Activated T-helper 1 cell treated with anti-CD3 and anti-CD28 coated beads, Interleukin-2, amount 50 U/mL, for 16 hours (primary cell): Measurements from ENCODE around the gene GPC6.

Source experiments
- DNase-seq, 2 donors: peaks; one replicate each; pipeline ENCODE4 v3.0.0-alpha.2; 2020; ENCODE audit warnings: low read depth in 1 of 2, low spot score in 1 of 2

The GPC6 gene

DNA sequence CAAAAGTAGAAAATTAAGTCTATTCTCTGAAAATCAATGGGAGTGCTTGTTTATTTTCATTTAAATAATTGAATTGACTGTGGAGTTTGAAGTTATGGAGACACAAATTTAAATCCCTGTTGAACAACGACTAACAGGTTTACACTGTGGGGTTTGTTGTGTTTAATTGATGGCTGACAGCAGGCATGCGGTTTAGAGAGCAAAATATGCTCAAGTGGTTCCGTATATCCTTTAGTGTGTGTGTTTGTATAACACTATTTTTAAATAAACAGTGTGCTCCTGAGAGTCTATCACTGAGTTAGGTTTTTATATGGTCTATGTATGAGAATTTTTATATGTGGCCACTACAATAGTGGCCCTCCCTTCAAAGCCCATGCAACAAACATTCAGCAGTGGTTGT lies 332.0 kb downstream of the GPC6 start:
- no peak for DNase-seq

- no peak for DNase-seq
Observed at GRCh38 chr13:93559718-93560117, 333.1 kb downstream of the GPC6 start.

DNA sequence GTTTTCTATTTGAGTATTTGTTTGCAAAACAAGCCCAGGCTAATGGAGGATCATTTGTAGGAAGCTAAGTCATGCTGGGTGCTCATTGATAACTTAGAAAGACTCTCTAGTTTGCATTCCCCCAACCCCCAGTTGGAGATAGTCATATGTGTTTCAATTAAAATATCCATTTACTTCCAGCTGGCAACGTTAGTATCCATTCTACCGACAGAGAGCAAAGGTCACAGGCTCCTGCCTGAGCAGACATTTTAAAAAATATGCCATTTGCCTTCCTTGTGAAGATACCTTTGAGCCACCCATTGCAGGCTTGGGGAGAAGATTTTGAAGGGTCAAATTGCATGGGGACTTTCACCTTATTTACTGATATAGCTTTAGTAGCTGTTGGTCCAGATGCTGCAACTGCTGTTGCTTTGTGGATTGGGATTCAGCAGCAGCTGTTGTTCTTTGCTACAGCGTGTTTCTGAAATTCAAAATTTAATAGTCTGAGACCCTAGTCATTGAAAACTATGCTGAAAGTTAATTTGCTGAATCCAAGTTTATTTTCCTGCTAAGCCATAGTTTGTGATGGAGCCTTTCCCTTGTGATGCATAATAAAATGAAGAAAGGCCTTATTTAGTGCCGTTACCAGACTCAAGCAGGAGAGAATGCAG lies 335.1 kb downstream of the GPC6 start:
- no peak for DNase-seq

GRCh38 chr13:93562676-93563075 lies 336.1 kb downstream of the GPC6 start:
- DNase-seq = no peak

DNA sequence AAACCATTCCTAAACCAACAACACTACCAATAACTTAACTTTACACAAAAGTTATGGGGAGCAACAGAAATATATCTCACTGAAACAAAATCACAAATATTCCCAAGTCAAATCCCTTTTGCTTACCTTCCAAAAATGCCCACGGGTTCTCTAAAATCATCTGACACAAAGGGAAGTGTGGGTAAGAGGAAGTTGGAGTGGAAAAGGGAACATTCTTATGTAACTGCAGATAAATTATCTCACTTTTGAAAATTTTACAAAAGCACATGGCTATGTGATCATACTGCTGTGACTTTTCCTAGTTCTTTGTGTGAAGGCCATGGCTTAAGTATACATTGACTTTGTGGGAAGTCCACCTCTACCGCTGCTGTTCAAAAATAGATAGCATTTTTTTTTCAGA lies 350.5 kb downstream of the GPC6 start:
- DNase-seq = no peak

DNA sequence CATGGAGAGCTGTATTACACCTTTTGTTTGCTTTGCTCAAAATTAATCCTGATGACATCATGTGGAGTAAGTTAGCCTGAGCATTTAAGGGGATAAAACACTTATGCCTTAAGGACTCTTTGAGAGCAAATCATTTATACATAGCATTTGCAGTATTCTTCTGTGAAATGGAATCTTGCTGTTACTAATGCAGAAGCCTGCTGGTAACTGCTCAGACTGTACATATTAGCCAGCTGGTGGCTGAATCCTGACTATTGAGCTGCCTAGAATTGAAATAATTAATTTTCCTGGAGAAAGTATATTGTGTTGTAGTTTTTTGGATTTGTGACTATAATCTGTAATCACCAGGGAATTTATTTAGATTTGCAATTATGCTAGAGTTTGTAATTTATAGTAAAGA lies 363.2 kb downstream of the GPC6 start:
- DNase-seq = no peak

DNA sequence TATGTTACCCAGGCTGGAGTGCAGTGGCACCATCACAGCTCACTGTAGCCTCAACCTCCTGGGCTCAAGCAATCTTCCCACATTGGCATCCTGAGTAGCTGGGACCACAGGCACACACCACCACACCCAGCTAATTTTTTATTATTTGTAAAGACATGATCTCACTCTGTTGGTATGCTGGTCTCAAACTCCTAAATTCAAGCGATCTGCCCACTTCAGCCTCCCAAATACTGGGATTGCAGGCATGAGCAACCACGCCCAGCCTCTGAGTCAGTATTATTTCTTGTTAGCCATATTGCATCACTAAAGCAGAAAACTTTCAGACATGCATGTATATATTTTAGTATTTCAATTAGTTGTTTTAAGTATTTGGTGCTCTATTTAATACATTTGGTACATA lies 376.4 kb downstream of the GPC6 start:
- no peak for DNase-seq

DNA sequence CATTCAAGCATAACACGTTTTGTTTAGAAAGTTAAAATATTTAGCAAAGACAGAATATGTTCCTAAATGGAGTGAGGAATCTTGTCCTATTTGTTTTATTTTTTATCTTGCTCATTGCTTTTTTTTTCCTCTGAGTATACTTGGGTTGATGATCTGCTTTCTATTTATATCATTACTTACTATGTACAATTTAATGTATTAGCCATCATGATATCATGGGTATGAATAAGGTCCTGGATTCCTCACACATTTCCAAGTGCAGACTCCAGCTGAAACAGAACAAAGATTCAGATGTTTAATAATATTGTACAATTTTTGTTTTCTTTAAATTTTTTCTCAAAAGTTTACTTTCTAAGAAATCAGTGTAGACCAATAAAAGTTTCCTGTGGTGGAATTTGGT lies 388.2 kb downstream of the GPC6 start:
- no peak for DNase-seq

DNA sequence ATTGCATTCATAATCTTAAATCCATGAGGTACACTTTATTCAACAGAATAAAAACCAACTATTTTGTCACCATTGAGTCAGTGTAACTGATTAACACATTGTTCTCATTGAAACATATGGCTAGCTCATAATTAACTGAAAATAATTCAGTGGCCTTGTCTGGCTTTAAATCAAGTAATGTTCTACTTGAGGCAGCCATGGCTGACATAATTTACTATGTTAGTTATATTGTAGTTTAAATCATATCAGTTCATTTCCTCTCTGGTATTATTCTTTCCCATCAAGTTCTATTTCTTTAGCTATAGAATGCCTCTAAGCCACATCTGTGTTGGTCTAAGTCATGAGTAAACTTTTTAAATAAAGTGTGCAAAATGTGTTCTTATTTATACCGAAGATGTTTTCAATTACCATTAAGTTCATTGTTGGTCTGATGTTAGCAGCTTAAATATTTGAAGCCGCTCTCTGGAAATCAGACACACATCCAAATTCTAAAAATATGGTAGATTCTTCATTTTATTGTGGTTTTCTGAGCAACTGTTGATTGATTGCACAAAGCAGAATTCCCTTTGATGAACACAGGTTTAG lies 393.7 kb downstream of the GPC6 start:
- no peak for DNase-seq

DNA sequence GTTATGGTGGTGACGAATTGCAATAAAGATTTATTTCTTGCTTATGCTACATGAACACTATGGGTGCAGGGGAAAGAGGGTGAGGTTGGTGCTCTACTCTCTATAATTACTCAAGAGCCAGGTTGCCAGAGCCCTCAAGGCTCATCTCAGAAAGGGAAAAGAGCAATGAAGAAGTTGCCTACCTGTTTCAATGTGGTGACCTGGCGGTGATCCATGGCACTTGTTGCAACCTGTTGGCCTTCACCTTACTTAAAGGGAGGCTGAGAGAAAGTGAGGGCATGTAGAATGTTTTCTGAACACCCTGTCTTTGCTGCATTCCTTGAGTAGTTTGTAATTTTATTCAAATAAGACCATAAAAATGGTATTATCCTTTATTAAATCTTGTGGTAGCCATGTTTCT lies 394.4 kb downstream of the GPC6 start:
- DNase-seq = no peak

DNA sequence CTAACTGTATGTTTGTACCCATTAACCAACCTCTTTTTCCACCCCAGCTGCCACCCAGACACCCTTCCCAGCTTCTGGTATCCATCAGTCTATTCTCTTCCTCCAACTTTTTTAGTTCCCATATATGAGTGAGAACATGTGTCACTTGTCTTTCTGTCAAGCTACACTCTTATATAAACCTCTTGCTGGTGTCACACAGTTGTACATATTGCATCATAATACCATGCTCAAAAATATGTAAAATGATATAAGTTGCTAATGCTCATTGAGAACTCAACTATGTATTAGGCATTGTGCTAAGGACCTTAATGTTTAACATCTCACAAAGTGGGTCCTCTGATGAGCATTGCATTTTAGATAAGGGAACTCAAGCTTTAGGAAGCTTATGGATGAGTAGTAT lies 395.4 kb downstream of the GPC6 start:
- DNase-seq = no peak

DNA sequence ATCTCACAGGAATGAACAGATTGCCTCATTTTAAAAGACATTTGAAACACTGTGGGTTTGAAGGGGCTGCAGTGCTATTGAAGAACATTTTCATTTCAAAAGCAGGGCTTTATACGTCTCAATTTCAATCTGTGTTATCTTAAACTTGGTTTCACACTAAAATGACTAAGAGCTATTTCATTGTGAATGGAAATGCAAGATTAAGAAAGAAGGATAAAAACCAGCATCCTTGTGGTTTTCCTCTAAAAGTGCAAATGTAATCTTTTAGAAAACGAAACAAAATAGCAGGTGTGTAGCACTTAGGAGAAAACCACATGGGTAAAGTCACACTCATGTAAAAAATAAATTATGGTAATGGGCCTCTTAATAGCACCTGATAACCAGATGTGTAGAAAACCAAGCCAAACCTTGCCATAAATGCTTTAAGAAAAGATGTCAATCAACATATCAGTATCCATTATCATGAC lies 397.7 kb downstream of the GPC6 start:
- no peak for DNase-seq

DNA sequence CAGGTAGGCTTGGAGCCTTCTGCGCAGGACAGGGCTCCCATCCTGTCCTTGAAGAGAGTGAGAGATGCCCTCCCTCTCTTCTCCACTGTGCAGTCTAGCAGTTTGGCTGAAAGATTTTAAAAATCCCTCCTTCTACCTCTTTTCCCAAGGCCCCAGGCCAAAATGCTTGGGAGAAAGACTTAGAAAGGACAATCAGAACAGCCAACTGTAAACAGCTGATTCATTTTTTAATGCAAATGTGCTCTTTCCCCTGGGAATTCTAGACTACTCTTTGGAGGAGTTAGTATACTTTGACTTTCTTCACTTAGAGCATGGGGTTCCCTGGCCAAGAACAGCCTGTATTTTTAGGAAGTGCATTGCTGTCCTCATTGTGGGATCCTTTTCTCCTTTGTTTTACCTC lies 398.9 kb downstream of the GPC6 start:
- no peak for DNase-seq

DNA sequence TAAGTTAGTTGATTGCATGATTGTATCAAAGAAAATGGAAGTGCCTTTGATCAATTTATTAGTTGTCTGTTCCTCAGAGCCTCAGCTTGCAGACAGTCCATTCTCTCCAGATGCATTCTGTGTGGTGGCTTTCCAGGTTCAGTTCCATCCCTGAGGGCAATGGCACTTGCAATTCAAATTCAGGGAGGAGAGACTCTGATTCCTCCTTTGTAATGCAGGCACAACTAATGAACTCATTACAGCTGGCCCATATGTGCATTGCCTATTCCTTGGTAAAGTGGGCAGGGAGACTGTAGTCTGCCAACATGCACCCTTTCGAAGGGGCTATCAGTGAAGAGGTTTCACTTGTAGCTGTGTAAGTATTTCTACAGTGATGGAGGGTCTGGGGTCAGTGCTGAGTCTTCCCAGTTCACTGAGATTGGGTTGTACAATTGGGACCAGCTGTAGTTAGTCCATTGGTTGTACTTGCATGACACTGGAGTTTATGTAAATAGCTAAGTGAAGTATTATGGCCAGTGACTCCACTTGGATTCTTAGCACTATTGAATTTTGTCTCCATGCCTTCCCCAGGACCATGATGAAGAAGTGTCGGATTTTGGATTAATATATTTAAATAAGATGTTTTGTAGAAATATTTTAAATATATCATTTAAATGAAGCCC lies 401.7 kb downstream of the GPC6 start:
- no peak for DNase-seq

DNA sequence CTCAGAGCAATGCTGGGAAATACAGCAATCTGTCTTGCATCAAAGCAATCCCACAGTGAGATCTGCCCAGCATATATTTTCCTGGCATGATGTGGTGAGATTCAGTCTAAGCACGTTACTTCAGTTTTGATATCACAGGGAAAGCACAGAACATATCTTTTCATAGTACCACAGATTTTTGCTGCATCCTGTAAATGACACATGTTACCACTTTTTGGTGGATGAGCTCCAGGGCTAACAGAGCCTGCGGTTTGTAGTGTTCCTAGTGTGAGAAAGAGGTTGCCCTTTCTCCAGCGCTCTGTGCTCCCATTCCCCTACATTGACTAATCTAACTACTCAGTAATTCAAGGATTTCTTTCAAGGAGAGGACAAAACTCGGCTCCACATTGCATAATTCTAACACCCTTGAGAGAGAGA lies 409.0 kb downstream of the GPC6 start:
- no peak for DNase-seq

GRCh38 chr13:93637852-93638251 lies 411.2 kb downstream of the GPC6 start:
- DNase-seq = no peak

DNA sequence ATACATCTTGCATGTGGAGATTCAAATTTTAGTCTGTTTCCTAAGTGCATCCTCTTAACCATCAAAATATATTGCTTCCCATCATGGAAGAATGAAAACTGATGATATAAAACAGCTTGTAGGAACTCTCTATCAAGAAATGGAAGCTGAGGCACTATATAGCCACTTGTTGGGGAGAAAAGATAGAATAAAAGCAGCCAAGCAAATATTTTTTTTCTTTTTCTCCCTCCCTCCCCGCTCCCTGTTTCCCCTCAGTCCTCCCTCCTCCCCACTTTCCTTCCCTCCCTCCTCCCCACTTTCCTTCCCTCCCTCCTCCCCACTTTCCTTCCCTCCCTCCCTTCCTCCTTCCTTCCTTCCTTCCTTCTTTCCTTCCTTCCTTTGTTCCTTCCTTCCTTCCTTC lies 413.8 kb downstream of the GPC6 start:
- no peak for DNase-seq

- DNase-seq = no peak
Observed at GRCh38 chr13:93646245-93646644, 419.6 kb downstream of the GPC6 start.

GRCh38 chr13:93649496-93649895 lies 422.9 kb downstream of the GPC6 start:
- DNase-seq = no peak

DNA sequence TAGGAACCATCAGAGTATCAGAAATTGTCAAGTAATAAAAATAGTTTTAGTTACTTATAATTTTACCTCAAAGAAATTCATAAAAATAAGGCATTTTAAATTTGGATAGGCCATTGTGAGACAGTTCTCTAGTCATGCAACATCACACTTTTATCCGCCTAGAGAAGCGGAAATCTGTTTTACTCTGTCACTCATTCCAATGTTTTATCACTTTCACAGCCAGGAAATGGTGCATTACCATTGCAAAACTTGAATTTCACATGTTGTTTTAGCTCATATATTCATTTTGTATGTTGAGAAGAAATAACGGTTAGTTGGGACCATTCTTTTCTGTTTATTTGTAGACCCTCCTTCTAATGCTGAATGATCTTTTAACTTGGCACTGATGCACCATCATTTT lies 427.2 kb downstream of the GPC6 start:
- DNase-seq = no peak

DNA sequence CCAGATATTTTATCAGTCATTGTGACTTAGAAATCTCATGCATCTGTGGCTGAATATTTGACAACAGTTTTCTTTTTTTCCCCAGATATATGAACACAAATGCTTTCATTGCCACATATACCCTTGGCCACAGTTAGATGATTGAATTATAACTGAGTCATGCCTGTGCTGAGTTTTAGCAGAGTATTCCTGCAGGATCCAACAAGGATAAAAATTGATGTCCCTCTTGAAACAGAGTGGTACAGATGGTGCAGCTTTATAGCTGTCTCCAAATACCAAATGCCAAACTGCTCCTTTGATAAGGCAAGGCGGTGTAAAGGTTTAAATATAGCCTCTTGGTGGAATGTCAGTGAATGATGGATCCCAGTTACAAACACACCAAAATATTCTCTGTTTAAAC lies 428.5 kb downstream of the GPC6 start:
- DNase-seq = no peak

DNA sequence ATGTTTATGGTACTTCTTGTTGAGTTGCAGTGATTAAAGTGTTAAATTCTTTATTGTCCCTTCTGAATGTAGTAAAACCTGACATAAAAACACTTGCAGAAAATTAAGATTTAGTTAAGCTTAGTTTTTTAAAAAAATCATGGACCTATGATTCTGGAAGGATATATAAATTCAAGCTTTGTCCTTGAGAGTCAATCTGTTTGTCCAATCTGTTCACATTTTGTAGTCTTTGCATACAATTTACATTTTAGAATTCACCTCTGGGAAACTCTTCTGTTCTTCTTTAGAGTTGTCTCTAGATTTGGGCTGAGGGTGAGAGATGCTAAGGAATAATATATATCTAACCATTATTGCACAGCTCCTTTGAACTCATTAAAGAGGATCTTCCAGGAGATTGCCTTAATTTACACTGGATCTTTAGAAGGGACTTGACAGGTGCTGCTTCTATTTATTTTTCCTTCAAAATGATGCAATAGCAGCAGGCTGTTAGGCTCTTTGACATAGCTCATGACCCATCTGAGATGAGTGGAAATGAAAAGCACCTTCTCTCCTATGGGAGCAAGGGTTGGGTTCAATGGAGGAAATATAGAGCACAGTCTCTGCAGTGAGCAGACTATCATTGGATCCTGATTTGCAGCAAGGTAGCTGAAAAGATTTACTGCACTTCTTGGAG lies 433.9 kb downstream of the GPC6 start:
- DNase-seq = no peak
